ENCODE measurements around the gene SLC22A5.

DNA sequence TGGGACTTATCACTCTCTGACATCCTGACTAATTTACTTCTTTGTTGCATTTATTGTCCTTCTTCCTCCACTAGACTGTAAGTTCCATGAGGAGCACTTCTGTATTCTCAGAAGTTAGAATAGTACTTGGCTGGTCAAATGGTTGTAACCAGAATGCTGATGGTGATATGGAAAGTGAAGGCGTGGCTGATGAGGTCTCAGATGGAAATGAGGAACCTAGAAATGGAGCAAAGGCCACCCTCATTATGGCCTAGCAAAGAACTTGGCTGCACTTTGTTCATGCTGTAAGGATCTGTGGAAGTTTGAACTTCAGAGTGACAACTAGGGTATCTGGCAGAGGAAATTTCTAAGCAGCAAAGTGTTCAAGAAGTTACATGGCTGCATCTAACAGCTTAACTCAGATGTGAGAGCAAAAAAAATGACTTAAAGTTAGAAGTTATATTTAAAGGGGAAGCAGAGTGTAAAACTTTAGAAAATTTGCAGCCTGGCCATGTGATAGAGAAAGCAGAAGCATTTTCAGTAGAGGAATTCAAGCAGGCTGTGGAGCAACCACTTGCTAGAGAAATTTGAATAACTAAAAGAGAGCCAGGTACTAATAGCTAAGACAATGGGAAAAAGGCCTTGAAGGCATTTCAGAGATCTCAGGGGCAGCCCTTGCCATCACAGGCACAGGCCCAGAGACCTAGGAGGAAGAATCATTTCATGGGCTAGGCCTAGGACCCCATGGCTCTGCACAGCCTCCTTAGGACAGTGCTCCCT, 14.9 kb upstream of the SLC22A5 start:
- TF ChIP-seq, protein P1, sequence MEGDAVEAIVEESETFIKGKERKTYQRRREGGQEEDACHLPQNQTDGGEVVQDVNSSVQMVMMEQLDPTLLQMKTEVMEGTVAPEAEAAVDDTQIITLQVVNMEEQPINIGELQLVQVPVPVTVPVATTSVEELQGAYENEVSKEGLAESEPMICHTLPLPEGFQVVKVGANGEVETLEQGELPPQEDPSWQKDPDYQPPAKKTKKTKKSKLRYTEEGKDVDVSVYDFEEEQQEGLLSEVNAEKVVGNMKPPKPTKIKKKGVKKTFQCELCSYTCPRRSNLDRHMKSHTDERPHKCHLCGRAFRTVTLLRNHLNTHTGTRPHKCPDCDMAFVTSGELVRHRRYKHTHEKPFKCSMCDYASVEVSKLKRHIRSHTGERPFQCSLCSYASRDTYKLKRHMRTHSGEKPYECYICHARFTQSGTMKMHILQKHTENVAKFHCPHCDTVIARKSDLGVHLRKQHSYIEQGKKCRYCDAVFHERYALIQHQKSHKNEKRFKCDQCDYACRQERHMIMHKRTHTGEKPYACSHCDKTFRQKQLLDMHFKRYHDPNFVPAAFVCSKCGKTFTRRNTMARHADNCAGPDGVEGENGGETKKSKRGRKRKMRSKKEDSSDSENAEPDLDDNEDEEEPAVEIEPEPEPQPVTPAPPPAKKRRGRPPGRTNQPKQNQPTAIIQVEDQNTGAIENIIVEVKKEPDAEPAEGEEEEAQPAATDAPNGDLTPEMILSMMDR (IDR thresholded peaks at IDR 0.05): no peak
- no peak for TF ChIP-seq CBFB (CRISPR knock-in tag; IDR thresholded peaks at IDR 0.05; ENCODE audit: low read depth)

All from WTC11 (cell line).